H9 (cell line): ENCODE results near the gene NDUFB10. TPM values are rescaled to one million over a fixed set of nuclear protein-coding genes. Genes with fewer than 3 reads are reported as not detected.
A peak's percentile ranks its signal among the peaks of the same experiment; 100 is the strongest.

Experiments used
- DNase-seq: peaks from one replicate; pipeline ENCODE4 v3.0.0-alpha.2; 2017
- H2AFZ ChIP-seq: one replicate; pipeline ENCODE4 v1.6.1; 2013; ENCODE audit warnings: mild to moderate bottlenecking, low read length, control low read depth, moderate library complexity
- H2AK5ac ChIP-seq: 2 replicates; pipeline ENCODE4 v1.6.1; 2013; ENCODE audit warnings: low read length, control low read depth, mixed read lengths; ENCODE audit not compliant: insufficient read length
- H2BK120ac ChIP-seq: one replicate; pipeline ENCODE4 v1.6.1; 2013; ENCODE audit warnings: low read depth, mild to moderate bottlenecking, low read length, control low read depth, inconsistent platforms; ENCODE audit not compliant: poor library complexity, severe bottlenecking
- H2BK12ac ChIP-seq: 2 replicates; pipeline ENCODE4 v1.6.1; 2013; ENCODE audit warnings: low read length, control low read depth, mixed read lengths, low read depth; ENCODE audit not compliant: insufficient read length
- H2BK15ac ChIP-seq: 2 replicates; pipeline ENCODE4 v1.6.1; 2013; ENCODE audit warnings: low read depth, low read length, control low read depth
- H2BK20ac ChIP-seq: one replicate; pipeline ENCODE4 v1.6.1; 2013; ENCODE audit warnings: low read depth, mild to moderate bottlenecking, low read length, control low read depth, inconsistent platforms; ENCODE audit not compliant: poor library complexity, severe bottlenecking
- H2BK5ac ChIP-seq: 2 replicates; pipeline ENCODE4 v1.6.1; 2013; ENCODE audit warnings: low read length, control low read depth, mixed read lengths; ENCODE audit not compliant: insufficient read length
- H3K14ac ChIP-seq: 2 replicates; pipeline ENCODE4 v1.6.1; 2013; ENCODE audit warnings: low read length, control low read depth; ENCODE audit not compliant: insufficient read depth
- H3K18ac ChIP-seq: 2 replicates; pipeline ENCODE4 v1.6.1; 2013; ENCODE audit warnings: low read depth, mild to moderate bottlenecking, mixed read lengths, low read length, control low read depth; ENCODE audit not compliant: insufficient read length
- H3K23ac ChIP-seq: 2 replicates; pipeline ENCODE4 v1.6.1; 2013; ENCODE audit warnings: low read length, control low read depth, mixed read lengths, low read depth; ENCODE audit not compliant: insufficient read length
- H3K23me2 ChIP-seq: 2 replicates; pipeline ENCODE4 v1.6.1; 2013; ENCODE audit warnings: low read depth, mild to moderate bottlenecking, mixed read lengths, low read length, control low read depth; ENCODE audit not compliant: insufficient read length, poor library complexity, severe bottlenecking
- H3K27ac ChIP-seq: 2 replicates; pipeline ENCODE4 v1.5.1; 2013; ENCODE audit warnings: low read length, control low read depth, mixed read lengths, low read depth; ENCODE audit not compliant: insufficient read length
- H3K27me3 ChIP-seq: 2 replicates; pipeline ENCODE4 v1.6.1; 2013; ENCODE audit warnings: low read length, control low read depth, inconsistent platforms; ENCODE audit not compliant: insufficient read depth
- H3K4ac ChIP-seq: 2 replicates; pipeline ENCODE4 v1.6.1; 2013; ENCODE audit warnings: low read depth, mild to moderate bottlenecking, control low read depth, inconsistent platforms, low read length, moderate library complexity
- H3K4me1 ChIP-seq: 2 replicates; pipeline ENCODE4 v1.6.1; 2013; ENCODE audit warnings: low read length, control low read depth, inconsistent platforms; ENCODE audit not compliant: insufficient read depth
- H3K4me2 ChIP-seq: 2 replicates; pipeline ENCODE4 v1.6.1; 2013; ENCODE audit warnings: low read length, control low read depth, mixed read lengths; ENCODE audit not compliant: insufficient read length, insufficient read depth
- H3K56ac ChIP-seq: 2 replicates; pipeline ENCODE4 v1.6.1; 2013; ENCODE audit warnings: low read depth, mild to moderate bottlenecking, mixed read lengths, low read length, control low read depth; ENCODE audit not compliant: insufficient read length
- H3K79me1 ChIP-seq: 2 replicates; pipeline ENCODE4 v1.6.1; 2013; ENCODE audit warnings: low read depth, mild to moderate bottlenecking, moderate library complexity, low read length, control low read depth, inconsistent platforms; ENCODE audit not compliant: insufficient read depth, poor library complexity, severe bottlenecking
- H3K79me2 ChIP-seq: 2 replicates; pipeline ENCODE4 v1.6.1; 2013; ENCODE audit warnings: low read length, control low read depth, inconsistent platforms; ENCODE audit not compliant: insufficient read depth
- H3K9ac ChIP-seq: 2 replicates; pipeline ENCODE4 v1.6.1; 2013; ENCODE audit warnings: low read length, control low read depth, mixed read lengths; ENCODE audit not compliant: insufficient read length; ENCODE audit errors: extremely low read depth
- H3K9me3 ChIP-seq: one replicate; pipeline ENCODE4 v1.6.1; 2013; ENCODE audit warnings: low read depth, low read length, inconsistent platforms; ENCODE audit not compliant: control insufficient read depth
- H3T11ph ChIP-seq: one replicate; pipeline ENCODE4 v1.6.1; 2013; ENCODE audit warnings: mild to moderate bottlenecking, low read length, control low read depth, inconsistent platforms
- H4K20me1 ChIP-seq: one replicate; pipeline ENCODE4 v1.6.1; 2013; ENCODE audit not compliant: control insufficient read depth, insufficient read length, insufficient read depth
- H4K5ac ChIP-seq: 2 replicates; pipeline ENCODE4 v1.6.1; 2013; ENCODE audit warnings: low read depth, mild to moderate bottlenecking, mixed read lengths, low read length, control low read depth; ENCODE audit not compliant: insufficient read length
- H4K8ac ChIP-seq: replicated peaks from 2 replicates; pipeline ENCODE4 v1.6.1; 2013; ENCODE audit warnings: low read length, control low read depth, mixed read lengths, low read depth; ENCODE audit not compliant: insufficient read length
- H4K91ac ChIP-seq: 2 replicates; pipeline ENCODE4 v1.6.1; 2013; ENCODE audit warnings: low read depth, mild to moderate bottlenecking, moderate library complexity, mixed read lengths, low read length, control low read depth; ENCODE audit not compliant: insufficient read length
- H3K27ac Mint-ChIP-seq, 3 experiments: 2 replicates in 2 of 3; 3 replicates in 1 of 3; pipeline ENCODE4 v1.8.0; 2020 to 2021; ENCODE audit warnings: mixed read lengths in 3 of 3, mild to moderate bottlenecking in 1 of 3, moderate library complexity in 1 of 3
- H3K27me3 Mint-ChIP-seq: 2 replicates; pipeline ENCODE4 v1.8.0; 2021; ENCODE audit warnings: low read depth, mild to moderate bottlenecking, moderate library complexity, mixed read lengths
- H3K36me3 Mint-ChIP-seq, 3 experiments: 2 replicates in 2 of 3; 3 replicates in 1 of 3; pipeline ENCODE4 v1.8.0; 2020 to 2021; ENCODE audit warnings: low read depth in 3 of 3, mixed read lengths in 3 of 3; ENCODE audit not compliant: insufficient read depth in 1 of 3
- H3K4me1 Mint-ChIP-seq, 2 experiments: 2 replicates each; pipeline ENCODE4 v1.8.0; 2020; ENCODE audit warnings: mixed read lengths in 2 of 2
- H3K4me3 Mint-ChIP-seq, 2 experiments: 2 replicates in 1 of 2; 3 replicates in 1 of 2; pipeline ENCODE4 v1.8.0; 2020 to 2021; ENCODE audit warnings: mild to moderate bottlenecking in 2 of 2, mixed read lengths in 2 of 2, moderate library complexity in 1 of 2
- H3K9me3 Mint-ChIP-seq, 2 experiments: 2 replicates in 1 of 2; 3 replicates in 1 of 2; pipeline ENCODE4 v1.8.0; 2020; ENCODE audit warnings: mild to moderate bottlenecking in 2 of 2, mixed read lengths in 2 of 2, moderate library complexity in 1 of 2
- WGBS: extraction: QIAGEN DNeasy Blood & Tissue Kit; methylation state at CpG from one replicate; pipeline ENCODE4 v1.1.7; 2013; ENCODE audit warnings: missing lambda C conversion rate, low lambda C conversion rate, mixed read lengths; ENCODE audit not compliant: insufficient read length; ENCODE audit errors: extremely low coverage; 5-methylcytosine and 5-hydroxymethylcytosine counted together
- total RNA-seq: library from RNA; stranded (reverse); gene quantifications from 2 replicates; pipeline ENCODE4 v1.2.1, GENCODE V29; 2021
- TF ChIP-seq, protein P1 (sequence below): fragments of 200-600 bp; sonication (generic); conservative IDR thresholded peaks from 3 replicates; pipeline ENCODE4 v1.8.0; 2021; ENCODE audit warnings: antibody characterized with exemption, mild to moderate bottlenecking

NDUFB10 gene
- total RNA-seq, 1 experiment from 2014 or later = 191 TPM

GRCh38 chr16:1914988-1915387 is 44.4 kb upstream of the NDUFB10 start:
- Mint-ChIP-seq H3K27ac (no peak overlapping the region; a peak in 1 of 7 replicates), H3K4me1 (peaks cover 3 to 44% of the 10 kb centered on the region in 2 experiments), H3K4me3 (peak overlapping the region in 1 of 2 experiments; percentile 38; a peak in 1 of 5 replicates), H3K36me3 (no peaks in the 10 kb centered on the region), H3K9me3 (no peaks in the 10 kb centered on the region), H3K27me3 (peaks cover 61% of the 10 kb centered on the region)
- H2BK12ac ChIP-seq = no peak overlapping the region
- H2AK5ac ChIP-seq = no peak overlapping the region
- H3K18ac ChIP-seq = no peak overlapping the region
- no peak overlapping the region for H2BK20ac ChIP-seq
- H3K23me2 ChIP-seq = peaks cover 4% of the 10 kb centered on the region
- no peak overlapping the region for H4K5ac ChIP-seq
- H3K56ac ChIP-seq = no peak overlapping the region
- H4K91ac ChIP-seq = no peak overlapping the region
- H3K23ac ChIP-seq = no peak overlapping the region
- no peaks in the 10 kb centered on the region for H3K79me1 ChIP-seq
- TF ChIP-seq, protein P1, sequence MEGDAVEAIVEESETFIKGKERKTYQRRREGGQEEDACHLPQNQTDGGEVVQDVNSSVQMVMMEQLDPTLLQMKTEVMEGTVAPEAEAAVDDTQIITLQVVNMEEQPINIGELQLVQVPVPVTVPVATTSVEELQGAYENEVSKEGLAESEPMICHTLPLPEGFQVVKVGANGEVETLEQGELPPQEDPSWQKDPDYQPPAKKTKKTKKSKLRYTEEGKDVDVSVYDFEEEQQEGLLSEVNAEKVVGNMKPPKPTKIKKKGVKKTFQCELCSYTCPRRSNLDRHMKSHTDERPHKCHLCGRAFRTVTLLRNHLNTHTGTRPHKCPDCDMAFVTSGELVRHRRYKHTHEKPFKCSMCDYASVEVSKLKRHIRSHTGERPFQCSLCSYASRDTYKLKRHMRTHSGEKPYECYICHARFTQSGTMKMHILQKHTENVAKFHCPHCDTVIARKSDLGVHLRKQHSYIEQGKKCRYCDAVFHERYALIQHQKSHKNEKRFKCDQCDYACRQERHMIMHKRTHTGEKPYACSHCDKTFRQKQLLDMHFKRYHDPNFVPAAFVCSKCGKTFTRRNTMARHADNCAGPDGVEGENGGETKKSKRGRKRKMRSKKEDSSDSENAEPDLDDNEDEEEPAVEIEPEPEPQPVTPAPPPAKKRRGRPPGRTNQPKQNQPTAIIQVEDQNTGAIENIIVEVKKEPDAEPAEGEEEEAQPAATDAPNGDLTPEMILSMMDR = no peak
- H3K14ac ChIP-seq = no peak overlapping the region
- no peak overlapping the region for H3K4ac ChIP-seq
- WGBS = no CpG with 5 or more reads among the region's 8 CpGs
- no peak overlapping the region for H3K4me2 ChIP-seq
- DNase-seq = no peak
- no peak overlapping the region for H2AFZ ChIP-seq
- no peak overlapping the region for H3K27ac ChIP-seq
- no peaks in the 10 kb centered on the region for H3K9me3 ChIP-seq
- no peak overlapping the region for H2BK15ac ChIP-seq
- no peaks in the 10 kb centered on the region; the same call in 1 of the 2 replicates for H3K4me1 ChIP-seq
- no peak overlapping the region for H2BK5ac ChIP-seq
- no peak overlapping the region for H3K9ac ChIP-seq
- no peak overlapping the region for H3T11ph ChIP-seq
- H3K27me3 ChIP-seq = peaks cover 36% of the 10 kb centered on the region
- no peaks in the 10 kb centered on the region for H4K20me1 ChIP-seq
- H4K8ac ChIP-seq = no peak overlapping the region
- no peaks in the 10 kb centered on the region for H3K79me2 ChIP-seq
- H2BK120ac ChIP-seq = no peak overlapping the region
